Stomach (tissue), 9 donors: Measurements from ENCODE around the gene TSPAN2. TPM values are rescaled to one million over a fixed set of nuclear protein-coding genes. Genes with fewer than 3 reads are reported as not detected.

Experiments used
- DNase-seq, 2 donors: peaks; one replicate each; pipeline versions ENCODE4 v3.0.0 to v3.0.0-alpha.2; 2013 to 2019
- H3K27ac ChIP-seq, 5 donors: fragments of 200-600 bp in 4 of 5; sonication (generic) in 4 of 5; one replicate each; pipeline ENCODE4 v1.5.1; 2013 to 2019; ENCODE audit warnings: mild to moderate bottlenecking in 1 of 5, moderate library complexity in 1 of 5
- H3K27me3 ChIP-seq, 3 donors: fragments of 200-600 bp; sonication (generic); one replicate each; pipeline ENCODE4 v1.5.1; 2017 to 2019; ENCODE audit warnings: mixed run types in 1 of 3
- H3K36me3 ChIP-seq, 4 donors: fragments of 200-600 bp; sonication (generic); 1 replicate in 3 of 4; 2 replicates in 1 of 4; pipeline ENCODE4 v1.5.1; 2016 to 2019
- H3K4me1 ChIP-seq, 4 donors: fragments of 200-600 bp; sonication (generic); one replicate each; pipeline ENCODE4 v1.5.1; 2016 to 2019
- H3K4me3 ChIP-seq, 4 donors: fragments of 200-600 bp; sonication (generic) in 3 of 4; one replicate each; pipeline ENCODE4 v1.5.1; 2016 to 2019; ENCODE audit warnings: mild to moderate bottlenecking in 1 of 4
- H3K9me3 ChIP-seq, 4 donors: fragments of 200-600 bp; sonication (generic); one replicate each; pipeline ENCODE4 v1.5.1; 2016 to 2019
- EP300 ChIP-seq: sonication (generic); formaldehyde crosslinking; IDR thresholded peaks from one replicate; pipeline ENCODE4 v1.6.1; 2017; ENCODE audit warnings: antibody characterized with exemption
- POLR2A ChIP-seq, 4 donors: fragments of 450-650 bp; IDR thresholded peaks; one replicate each; pipeline ENCODE4 v1.6.1; 2016; ENCODE audit warnings: antibody characterized with exemption in 4 of 4, control low read depth in 2 of 4, mild to moderate bottlenecking in 1 of 4, moderate library complexity in 1 of 4
- POLR2AphosphoS5 ChIP-seq, 3 donors: sonication (generic); formaldehyde crosslinking; IDR thresholded peaks; one replicate each; pipeline ENCODE4 v1.6.1; 2016; ENCODE audit warnings: antibody characterized with exemption in 3 of 3
- WGBS, 5 donors: extraction: QIAGEN DNeasy Blood & Tissue Kit in 3 of 5; methylation state at CpG; one replicate each; pipeline versions ENCODE4 v1.1.5 to v1.1.7; 2013 to 2018; 5-methylcytosine and 5-hydroxymethylcytosine counted together
- intact Hi-C: fragments of 100-400 bp; cut with DNase I; formaldehyde crosslinking; loops from one replicate; pipeline ENCODE4 v1.15.1; 2023; ENCODE audit warnings: low total_unique reads
- polyA plus RNA-seq, 3 donors: library from polyadenylated mRNA; stranded (reverse); fragments of 200-250 nt; gene quantifications; one replicate each; pipeline ENCODE4 v1.2.3, GENCODE V29; 2013
- total RNA-seq, 5 donors: library from RNA; depleted of rRNA; stranded (reverse); fragments of >200 nt; gene quantifications; one replicate each; pipeline versions ENCODE4 v1.1.0 to v1.2.3, GENCODE V29; 2014 to 2016
- TF ChIP-seq, protein P1 (sequence below), 7 experiments: fragments of 450-650 bp in 4 of 7; fragments of 200-600 bp in 3 of 7; sonication (generic) in 3 of 7; IDR thresholded peaks; one replicate each; pipeline ENCODE4 v1.5.1; 2016 to 2019; ENCODE audit warnings: antibody characterized with exemption in 7 of 7, control low read depth in 2 of 7, mild to moderate bottlenecking in 1 of 7
- donor health status: healthy with polysubstance abuse.
- donor health status: Bipolar disorder and iron deficiency.
- donor health status: healthy.

The TSPAN2 gene
- total and polyA plus RNA-seq, 8 donors, result 2.6 to 39.7 (median 10.2) TPM

GRCh38 chr1:115092175-115092574 is 2.9 kb upstream of the TSPAN2 start:
- Histone ChIP-seq H3K27ac (no peak overlapping the region), H3K4me3 (no peak overlapping the region), H3K36me3 (no peaks in the 10 kb centered on the region), H3K9me3 (no peaks in the 10 kb centered on the region), H3K4me1 (peaks cover 0 to 29% (median 15%) of the 10 kb centered on the region in 4 donors), H3K27me3 (peaks cover 0 to 16% (median 6%) of the 10 kb centered on the region in 3 donors)
- TF ChIP-seq EP300 (no peak), POLR2AphosphoS5 (IDR thresholded peaks at IDR 0.05) (peak in 1 of 3 donors; percentile 14)
- no peak for DNase-seq
- intact Hi-C loops, result no loop called here
- WGBS, 5 donors, result 93 to 100% (median 100%) methylated on average over 1 of the region's 1 CpG

DNA sequence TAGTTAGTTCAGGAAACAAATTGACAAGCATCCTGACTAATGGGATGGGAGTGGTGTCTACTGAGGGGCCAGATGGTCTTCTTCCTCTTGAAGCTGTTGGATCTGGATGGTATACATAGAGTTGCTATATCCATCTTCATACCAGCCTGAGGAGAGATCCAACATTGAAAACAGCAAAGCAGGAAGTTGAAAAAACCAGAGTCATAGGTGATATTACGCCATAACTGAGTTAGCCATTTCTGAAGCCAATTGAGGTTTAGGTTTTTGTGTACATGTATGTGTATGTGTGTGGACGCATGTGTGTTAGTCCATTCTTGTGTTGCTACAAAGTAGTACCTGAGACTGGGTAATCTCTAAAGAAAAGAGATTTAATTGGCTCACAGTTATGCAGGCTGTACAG is 2.3 kb upstream of the TSPAN2 start:
- no peaks in the 10 kb centered on the region for H3K36me3 ChIP-seq
- H3K27ac ChIP-seq, result peak overlapping the region in 1 of 5 donors; percentile 93
- H3K9me3 ChIP-seq, result no peaks in the 10 kb centered on the region
- H3K4me3 ChIP-seq, result no peak overlapping the region
- no peak for DNase-seq
- no peak for TF ChIP-seq POLR2A (IDR thresholded peaks at IDR 0.05)
- TF ChIP-seq EP300, result no peak
- no peak for TF ChIP-seq POLR2AphosphoS5 (IDR thresholded peaks at IDR 0.05)
- TF ChIP-seq, protein P1, sequence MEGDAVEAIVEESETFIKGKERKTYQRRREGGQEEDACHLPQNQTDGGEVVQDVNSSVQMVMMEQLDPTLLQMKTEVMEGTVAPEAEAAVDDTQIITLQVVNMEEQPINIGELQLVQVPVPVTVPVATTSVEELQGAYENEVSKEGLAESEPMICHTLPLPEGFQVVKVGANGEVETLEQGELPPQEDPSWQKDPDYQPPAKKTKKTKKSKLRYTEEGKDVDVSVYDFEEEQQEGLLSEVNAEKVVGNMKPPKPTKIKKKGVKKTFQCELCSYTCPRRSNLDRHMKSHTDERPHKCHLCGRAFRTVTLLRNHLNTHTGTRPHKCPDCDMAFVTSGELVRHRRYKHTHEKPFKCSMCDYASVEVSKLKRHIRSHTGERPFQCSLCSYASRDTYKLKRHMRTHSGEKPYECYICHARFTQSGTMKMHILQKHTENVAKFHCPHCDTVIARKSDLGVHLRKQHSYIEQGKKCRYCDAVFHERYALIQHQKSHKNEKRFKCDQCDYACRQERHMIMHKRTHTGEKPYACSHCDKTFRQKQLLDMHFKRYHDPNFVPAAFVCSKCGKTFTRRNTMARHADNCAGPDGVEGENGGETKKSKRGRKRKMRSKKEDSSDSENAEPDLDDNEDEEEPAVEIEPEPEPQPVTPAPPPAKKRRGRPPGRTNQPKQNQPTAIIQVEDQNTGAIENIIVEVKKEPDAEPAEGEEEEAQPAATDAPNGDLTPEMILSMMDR (IDR thresholded peaks at IDR 0.05), result no peak
- H3K27me3 ChIP-seq, result peaks cover 0 to 16% (median 6%) of the 10 kb centered on the region in 3 donors
- peaks cover 0 to 29% (median 17%) of the 10 kb centered on the region in 4 donors for H3K4me1 ChIP-seq
- intact Hi-C loops, result no loop called here
- WGBS, 5 donors, result 88 to 97% (median 90%) methylated on average over 2 of the region's 2 CpGs

DNA sequence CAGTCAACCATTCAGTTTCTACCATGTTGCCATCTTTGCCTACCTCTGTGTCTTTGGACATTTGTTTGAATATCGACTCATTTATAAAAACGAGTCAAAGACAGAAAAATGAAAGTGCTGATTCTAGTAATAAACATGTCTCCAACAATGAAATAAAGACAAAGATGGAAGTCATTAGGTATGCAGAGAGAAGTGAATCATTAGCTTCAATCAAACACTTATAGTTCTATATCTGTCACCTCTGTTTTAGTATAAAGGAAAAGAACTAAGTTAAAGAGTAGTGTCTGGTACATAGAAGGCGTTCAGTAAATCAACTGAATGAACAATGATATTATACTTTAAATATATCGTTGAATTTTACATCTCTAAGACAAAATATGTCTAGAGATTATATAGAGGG is 1.7 kb upstream of the TSPAN2 start:
- TF ChIP-seq, protein P1 (IDR thresholded peaks at IDR 0.05), result no peak
- TF ChIP-seq POLR2AphosphoS5 (IDR thresholded peaks at IDR 0.05) (no peak), POLR2A (IDR thresholded peaks at IDR 0.05) (no peak), EP300 (no peak)
- Histone ChIP-seq H3K9me3 (no peaks in the 10 kb centered on the region), H3K27me3 (peaks cover 0 to 16% (median 6%) of the 10 kb centered on the region in 3 donors), H3K4me3 (no peak overlapping the region), H3K27ac (peak overlapping the region in 4 of 5 donors; percentile 80 to 93 (median 86)), H3K36me3 (no peaks in the 10 kb centered on the region), H3K4me1 (peaks cover 0 to 34% (median 18%) of the 10 kb centered on the region in 4 donors)
- WGBS, 5 donors, result 89 to 94% (median 91%) methylated on average over 4 of the region's 4 CpGs
- intact Hi-C loops, result no loop called here
- DNase-seq, result no peak

DNA sequence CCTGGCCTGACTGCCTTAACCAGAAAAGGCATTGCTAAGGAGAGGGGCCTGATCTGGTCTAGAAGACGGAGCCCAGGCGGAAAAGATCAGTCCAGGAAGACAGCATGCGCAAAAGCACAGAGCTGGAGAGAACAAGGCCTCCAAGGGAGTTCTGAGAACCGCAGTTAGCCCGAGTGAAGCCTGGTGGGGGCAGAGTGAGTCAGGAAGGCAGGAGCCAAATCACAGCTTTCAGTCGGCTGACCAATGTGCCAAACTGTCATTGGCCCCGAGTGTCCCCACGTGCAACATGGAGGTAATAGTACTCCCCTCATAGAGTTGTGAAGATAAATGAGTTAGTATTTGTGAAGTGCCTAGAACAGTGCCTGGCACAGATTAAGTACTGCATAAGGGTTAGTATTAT is 1.2 kb upstream of the TSPAN2 start:
- DNase-seq, result peak in 1 of 2 donors; percentile 47
- intact Hi-C loops, result no loop called here
- no peak overlapping the region for H3K4me3 ChIP-seq
- TF ChIP-seq, protein P1 (IDR thresholded peaks at IDR 0.05), result no peak
- TF ChIP-seq EP300, result no peak
- peak in 2 of 3 donors; percentile 32 to 39 for TF ChIP-seq POLR2AphosphoS5 (IDR thresholded peaks at IDR 0.05)
- TF ChIP-seq POLR2A (IDR thresholded peaks at IDR 0.05), result no peak
- no peaks in the 10 kb centered on the region for H3K9me3 ChIP-seq
- peaks cover 0 to 38% (median 20%) of the 10 kb centered on the region in 4 donors for H3K4me1 ChIP-seq
- no peaks in the 10 kb centered on the region for H3K36me3 ChIP-seq
- H3K27me3 ChIP-seq, result peaks cover 0 to 16% (median 6%) of the 10 kb centered on the region in 3 donors
- peak overlapping the region; percentile 66 to 93 (median 84) for H3K27ac ChIP-seq
- 67 to 77% (median 74%) methylated on average over 8 of the region's 8 CpGs for WGBS, 5 donors

GRCh38 chr1:115090186-115090490 is 835 bp upstream of the TSPAN2 start:
- intact Hi-C loops, result no loop called here
- no peak for TF ChIP-seq POLR2A (IDR thresholded peaks at IDR 0.05)
- no peak for TF ChIP-seq POLR2AphosphoS5 (IDR thresholded peaks at IDR 0.05)
- TF ChIP-seq, protein P1 (IDR thresholded peaks at IDR 0.05), result no peak
- no peak for TF ChIP-seq EP300
- Histone ChIP-seq H3K36me3 (no peaks in the 10 kb centered on the region), H3K4me1 (peaks cover 0 to 42% (median 22%) of the 10 kb centered on the region in 4 donors), H3K27ac (peak overlapping the region; percentile 66 to 93 (median 84)), H3K9me3 (no peaks in the 10 kb centered on the region), H3K4me3 (peak overlapping the region; percentile 68 to 78 (median 75)), H3K27me3 (peaks cover 0 to 16% (median 6%) of the 10 kb centered on the region in 3 donors)
- DNase-seq, result no peak
- 25 to 58% (median 42%) methylated on average over 2 of the region's 2 CpGs for WGBS, 5 donors
